Measurements from ENCODE around the gene MUC13. TPM values are rescaled to one million over a fixed set of nuclear protein-coding genes. Genes with fewer than 3 reads are reported as not detected.

The MUC13 gene
- total RNA-seq, 2 experiments from 2014 or later = not detected

DNA sequence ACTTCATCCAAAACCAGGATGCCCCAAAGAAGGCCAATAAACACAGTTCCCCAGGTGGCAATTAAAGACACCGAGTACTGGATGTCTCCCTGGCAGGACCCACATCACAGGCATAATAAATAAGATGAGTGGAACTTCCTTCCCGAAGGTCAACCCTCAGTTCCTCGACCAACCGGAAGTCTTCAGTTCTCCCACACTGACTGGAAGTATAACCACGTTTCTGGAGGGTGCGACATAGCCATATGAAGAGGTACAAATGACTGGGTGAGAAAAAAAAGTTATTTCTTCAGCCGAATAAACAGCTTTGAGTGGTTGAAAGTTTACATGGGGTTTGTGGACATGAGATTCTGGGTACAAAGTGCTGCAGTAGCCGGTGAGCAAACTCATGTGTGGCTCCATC lies 34.6 kb upstream of the MUC13 start:
- Histone ChIP-seq H3K27ac (ENCODE audit: low read depth, low read length, poor library complexity, severe bottlenecking) (no peak overlapping the region), H3K36me3 (ENCODE audit: insufficient read depth, low read length) (no peaks in the 10 kb centered on the region), H3K79me2 (ENCODE audit: insufficient read depth, low read depth, low read length) (no peaks in the 10 kb centered on the region), H4K20me1 (ENCODE audit: insufficient read depth, low read length) (no peaks in the 10 kb centered on the region), H3K9me3 (ENCODE audit: low read length) (no peaks in the 10 kb centered on the region), H3K4me2 (ENCODE audit: low read length) (no peak overlapping the region), H2AFZ (ENCODE audit: low read length) (no peak overlapping the region), H3K4me3 (ENCODE audit: low read depth, low read length, poor library complexity, severe bottlenecking) (no peak overlapping the region), H3K4me1 (ENCODE audit: insufficient read depth, low read length, poor library complexity, severe bottlenecking) (no peaks in the 10 kb centered on the region), H3K9me2 (ENCODE audit: insufficient read depth, low read length) (no peaks in the 10 kb centered on the region)
- intact Hi-C loops (cut with micrococcal nuclease; ENCODE audit: unreplicated experiment) = no loop called here
- no TSS peak for BruUV-seq (replicated peaks)
- POLR2A ChIA-PET = no interaction called here
- TF ChIP-seq EZH2phosphoT487 (IDR thresholded peaks at IDR 0.05; ENCODE audit: borderline replicate concordance, low read depth, low read length) = no peak
- TF ChIP-seq, protein P1, sequence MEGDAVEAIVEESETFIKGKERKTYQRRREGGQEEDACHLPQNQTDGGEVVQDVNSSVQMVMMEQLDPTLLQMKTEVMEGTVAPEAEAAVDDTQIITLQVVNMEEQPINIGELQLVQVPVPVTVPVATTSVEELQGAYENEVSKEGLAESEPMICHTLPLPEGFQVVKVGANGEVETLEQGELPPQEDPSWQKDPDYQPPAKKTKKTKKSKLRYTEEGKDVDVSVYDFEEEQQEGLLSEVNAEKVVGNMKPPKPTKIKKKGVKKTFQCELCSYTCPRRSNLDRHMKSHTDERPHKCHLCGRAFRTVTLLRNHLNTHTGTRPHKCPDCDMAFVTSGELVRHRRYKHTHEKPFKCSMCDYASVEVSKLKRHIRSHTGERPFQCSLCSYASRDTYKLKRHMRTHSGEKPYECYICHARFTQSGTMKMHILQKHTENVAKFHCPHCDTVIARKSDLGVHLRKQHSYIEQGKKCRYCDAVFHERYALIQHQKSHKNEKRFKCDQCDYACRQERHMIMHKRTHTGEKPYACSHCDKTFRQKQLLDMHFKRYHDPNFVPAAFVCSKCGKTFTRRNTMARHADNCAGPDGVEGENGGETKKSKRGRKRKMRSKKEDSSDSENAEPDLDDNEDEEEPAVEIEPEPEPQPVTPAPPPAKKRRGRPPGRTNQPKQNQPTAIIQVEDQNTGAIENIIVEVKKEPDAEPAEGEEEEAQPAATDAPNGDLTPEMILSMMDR (conservative IDR thresholded peaks at IDR 0.05; ENCODE audit: low read length) = no peak
- DNase-seq (ENCODE audit: low spot score) = no peak
- CTCF ChIA-PET (ENCODE audit: unreplicated experiment) = no interaction called here

DNA sequence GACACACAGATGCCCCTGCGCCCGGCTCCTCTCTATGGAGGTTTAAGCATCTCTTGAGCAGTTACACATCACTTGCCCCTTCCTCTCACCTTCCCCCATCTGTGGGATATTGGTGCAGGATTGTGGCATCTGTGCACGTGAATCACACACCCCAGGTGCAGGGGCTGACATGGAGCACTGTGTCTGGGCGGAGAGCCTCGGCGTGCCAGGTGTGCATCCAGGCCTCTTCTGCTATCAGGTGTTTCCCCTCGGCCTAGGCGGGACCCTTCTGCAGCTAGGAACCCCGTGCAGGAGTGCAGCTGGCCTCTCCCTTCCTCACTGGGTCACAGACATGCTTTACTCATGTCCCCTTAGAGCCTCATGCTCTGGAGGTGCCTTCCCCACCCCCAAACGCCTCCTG lies 33.4 kb upstream of the MUC13 start:
- DNase-seq (ENCODE audit: low spot score) = no peak
- TF ChIP-seq EZH2phosphoT487 (IDR thresholded peaks at IDR 0.05; ENCODE audit: borderline replicate concordance, low read depth, low read length) = no peak
- TF ChIP-seq, protein P1 (conservative IDR thresholded peaks at IDR 0.05; ENCODE audit: low read length) = no peak
- intact Hi-C loops (cut with micrococcal nuclease; ENCODE audit: unreplicated experiment) = no loop called here
- no peaks in the 10 kb centered on the region for H3K9me3 ChIP-seq (ENCODE audit: low read length)
- no peaks in the 10 kb centered on the region for H4K20me1 ChIP-seq (ENCODE audit: insufficient read depth, low read length)
- no peaks in the 10 kb centered on the region for H3K79me2 ChIP-seq (ENCODE audit: insufficient read depth, low read depth, low read length)
- H3K27ac ChIP-seq (ENCODE audit: low read depth, low read length, poor library complexity, severe bottlenecking) = no peak overlapping the region
- no peaks in the 10 kb centered on the region for H3K36me3 ChIP-seq (ENCODE audit: insufficient read depth, low read length)
- ChIA-PET CTCF (ENCODE audit: unreplicated experiment) (no interaction called here), POLR2A (interaction anchor here (0.5 kb wide), 1 partner anchor 46 kb away, joined by 3 read pairs; no protein-coding TSS in a partner anchor)
- no peaks in the 10 kb centered on the region for H3K4me1 ChIP-seq (ENCODE audit: insufficient read depth, low read length, poor library complexity, severe bottlenecking)
- H2AFZ ChIP-seq (ENCODE audit: low read length) = no peak overlapping the region
- H3K4me2 ChIP-seq (ENCODE audit: low read length) = no peak overlapping the region
- BruUV-seq (replicated peaks) = no TSS peak
- H3K9me2 ChIP-seq (ENCODE audit: insufficient read depth, low read length) = no peaks in the 10 kb centered on the region
- no peak overlapping the region for H3K4me3 ChIP-seq (ENCODE audit: low read depth, low read length, poor library complexity, severe bottlenecking)

DNA sequence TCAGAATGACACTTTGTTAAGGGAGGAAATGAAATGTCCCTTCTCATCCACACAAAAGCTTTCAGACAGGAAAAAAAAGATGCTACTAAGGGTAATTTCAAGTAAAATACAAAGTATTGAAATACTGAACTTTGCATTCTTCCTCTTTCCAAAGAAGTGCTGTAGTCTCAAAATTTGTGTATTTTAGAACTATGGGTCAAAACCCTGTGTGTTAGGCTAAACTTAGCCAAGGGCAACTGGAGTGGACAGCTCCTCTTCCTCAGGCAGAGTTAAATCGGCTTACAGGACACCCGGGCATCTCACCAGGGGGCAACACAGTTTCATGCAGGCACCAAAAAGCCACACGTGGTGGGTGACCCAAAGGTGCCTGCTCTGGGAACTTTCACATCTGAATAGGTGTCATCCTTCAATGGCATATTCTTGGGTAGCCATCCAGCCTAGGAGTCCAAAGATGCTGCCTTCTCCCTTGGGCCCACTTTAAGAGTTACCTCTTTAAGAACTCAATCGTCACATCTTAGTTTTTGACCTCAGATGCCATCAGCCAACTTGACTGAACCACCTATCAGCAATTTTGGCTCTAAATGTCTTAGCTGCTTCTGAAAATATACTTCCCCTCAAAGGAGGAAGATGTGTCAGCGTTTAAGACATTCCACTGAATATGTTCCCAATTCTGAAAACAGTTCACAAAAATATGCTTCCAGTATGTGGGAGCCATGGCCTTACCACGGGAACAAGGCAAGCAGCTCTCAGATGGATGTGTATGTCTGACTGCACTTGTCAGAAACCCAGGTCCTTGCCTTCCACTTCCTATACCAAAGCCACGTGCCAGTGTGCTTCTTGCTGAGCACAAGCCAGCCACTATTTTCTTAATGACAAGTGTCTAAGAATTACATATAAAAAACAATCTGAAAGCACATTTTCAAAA lies 32.2 kb upstream of the MUC13 start:
- no TSS peak for BruUV-seq (replicated peaks)
- POLR2A ChIA-PET = no interaction called here
- CTCF ChIA-PET (ENCODE audit: unreplicated experiment) = no interaction called here

More for the DNA sequence above, 32.2 kb upstream of the MUC13 start:
- TF ChIP-seq, protein P1 (conservative IDR thresholded peaks at IDR 0.05; ENCODE audit: low read length) = no peak
- no peak for TF ChIP-seq EZH2phosphoT487 (IDR thresholded peaks at IDR 0.05; ENCODE audit: borderline replicate concordance, low read depth, low read length)
- Histone ChIP-seq H3K27ac (ENCODE audit: low read depth, low read length, poor library complexity, severe bottlenecking) (no peak overlapping the region), H3K4me3 (ENCODE audit: low read depth, low read length, poor library complexity, severe bottlenecking) (no peak overlapping the region), H2AFZ (ENCODE audit: low read length) (no peak overlapping the region), H4K20me1 (ENCODE audit: insufficient read depth, low read length) (no peaks in the 10 kb centered on the region), H3K36me3 (ENCODE audit: insufficient read depth, low read length) (no peaks in the 10 kb centered on the region), H3K9me3 (ENCODE audit: low read length) (no peaks in the 10 kb centered on the region), H3K4me1 (ENCODE audit: insufficient read depth, low read length, poor library complexity, severe bottlenecking) (no peaks in the 10 kb centered on the region), H3K79me2 (ENCODE audit: insufficient read depth, low read depth, low read length) (no peaks in the 10 kb centered on the region), H3K4me2 (ENCODE audit: low read length) (no peak overlapping the region), H3K9me2 (ENCODE audit: insufficient read depth, low read length) (no peaks in the 10 kb centered on the region)
- intact Hi-C loops (cut with micrococcal nuclease; ENCODE audit: unreplicated experiment) = no loop called here
- DNase-seq (ENCODE audit: low spot score) = no peak
